K562 (cell line): Measurements from ENCODE around the gene PSMA5. TPM values are rescaled to one million over a fixed set of nuclear protein-coding genes. Genes with fewer than 3 reads are reported as not detected.

ENCODE experiments used
- BRD4 ChIP-seq: fragments of 200-600 bp; sonication (generic); IDR thresholded peaks from 2 replicates; pipeline ENCODE4 v1.6.1; 2017; ENCODE audit warnings: inconsistent platforms
- CBX3 ChIP-seq, 2 experiments: IDR thresholded peaks; 1 replicate in 1 of 2; 2 replicates in 1 of 2; pipeline ENCODE4 v1.6.1; 2012; ENCODE audit warnings: inconsistent platforms in 2 of 2, low read length in 2 of 2, borderline replicate concordance in 1 of 2, control low read depth in 1 of 2
- DDX20 ChIP-seq: fragments of 450-650 bp; IDR thresholded peaks from 2 replicates; pipeline ENCODE4 v1.6.1; 2016; ENCODE audit warnings: missing genetic modification characterization, low read depth, mild to moderate bottlenecking, missing compliant biosample characterization, moderate library complexity
- HNRNPK ChIP-seq: fragments of 200-400 bp; formaldehyde crosslinking; IDR thresholded peaks from one replicate; pipeline ENCODE4 v1.6.1; 2018; ENCODE audit warnings: mild to moderate bottlenecking, low read depth, low read length; ENCODE audit not compliant: poor library complexity, severe bottlenecking
- JUND ChIP-seq, 2 experiments: IDR thresholded peaks; 2 replicates in 1 of 2; 3 replicates in 1 of 2; pipeline ENCODE4 v1.6.1; 2011; ENCODE audit warnings: borderline replicate concordance in 2 of 2, low read depth in 2 of 2, low read length in 2 of 2, improper control_type of control experiment in 1 of 2, missing biosample characterization in 1 of 2, missing genetic modification characterization in 1 of 2, missing genetic modification reagents in 1 of 2
- MED1 ChIP-seq: sonication (generic); formaldehyde crosslinking; IDR thresholded peaks from 2 replicates; pipeline ENCODE4 v1.8.1; 2023; ENCODE audit warnings: missing genetic modification reagents, borderline replicate concordance
- MTF1 ChIP-seq: fragments of 250-450 bp; sonication (Bioruptor Pico); IDR thresholded peaks from 2 replicates; pipeline ENCODE4 v1.9.0; 2021; ENCODE audit warnings: moderate library complexity, mild to moderate bottlenecking, inconsistent platforms, borderline replicate concordance
- NCOA6 ChIP-seq: fragments of 450-650 bp; IDR thresholded peaks from 2 replicates; pipeline ENCODE4 v1.6.1; 2017; ENCODE audit warnings: mild to moderate bottlenecking
- RBM34 ChIP-seq: fragments of 200-400 bp; formaldehyde crosslinking; IDR thresholded peaks from 2 replicates; pipeline ENCODE4 v1.6.1; 2018; ENCODE audit warnings: low read length, borderline replicate concordance; ENCODE audit not compliant: insufficient read depth
- RFX1 ChIP-seq: fragments of 450-650 bp; IDR thresholded peaks from 2 replicates; pipeline ENCODE4 v1.6.1; 2016; ENCODE audit warnings: mild to moderate bottlenecking, moderate library complexity
- SMAD3 ChIP-seq: fragments of 450-650 bp; formaldehyde crosslinking; conservative IDR thresholded peaks from 2 replicates; pipeline ENCODE4 v1.4.0; 2020; ENCODE audit warnings: mild to moderate bottlenecking
- SOX6 ChIP-seq: fragments of 450-650 bp; IDR thresholded peaks from 2 replicates; pipeline ENCODE4 v1.6.1; 2014; ENCODE audit warnings: mild to moderate bottlenecking
- SP2 ChIP-seq: IDR thresholded peaks from 2 replicates; pipeline ENCODE4 v1.6.1; 2011; ENCODE audit warnings: mild to moderate bottlenecking, low read depth, low read length, moderate library complexity; ENCODE audit not compliant: poor library complexity, severe bottlenecking; ENCODE audit errors: extremely low read depth
- ZNF134 ChIP-seq: fragments of 250-450 bp; sonication (Bioruptor Pico); conservative IDR thresholded peaks from 2 replicates; pipeline ENCODE4 v1.4.0; 2020
- polyA plus RNA-seq, 8 experiments: library from polyadenylated mRNA; depleted of rRNA in 4 of 8; stranded (reverse) in 5 of 8; unstranded in 3 of 8; fragments of >200 nt; fragmentation: Nextera tagmentation in 2 of 8; fragmentation: Illumina TruSeq in 1 of 8; extraction: Ambion mirVana in 2 of 8; extraction: Trizol in 1 of 8; gene quantifications; 2 replicates each; pipeline versions ENCODE4 v1.2.1 to v1.2.3, GENCODE V29; 2011 to 2014; ENCODE audit warnings: inconsistent platforms in 1 of 8, missing spikeins in 1 of 8
- total RNA-seq, 7 experiments: library from RNA; depleted of rRNA in 6 of 7; stranded (reverse); fragments of >200 nt in 6 of 7; fragmentation: Illumina TruSeq in 2 of 7; extraction: Trizol in 2 of 7; gene quantifications; 2 replicates each; pipeline versions ENCODE4 v1.2.1 to v1.2.3, GENCODE V29; 2011 to 2021; ENCODE audit warnings: low replicate concordance in 1 of 7
- TF ChIP-seq, protein P1 (sequence below): fragments of 250-450 bp; sonication (Bioruptor Pico); IDR thresholded peaks from 2 replicates; pipeline ENCODE4 v1.8.0; 2022; ENCODE audit warnings: inconsistent platforms
- TF ChIP-seq, protein P2 (sequence below): fragments of 250-450 bp; sonication (Bioruptor Pico); IDR thresholded peaks from 2 replicates; pipeline ENCODE4 v1.8.0; 2022; ENCODE audit warnings: moderate library complexity, mild to moderate bottlenecking, inconsistent platforms
- TF ChIP-seq, protein P3 (sequence below): fragments of 450-650 bp; IDR thresholded peaks from 2 replicates; pipeline ENCODE4 v1.6.1; 2014; ENCODE audit warnings: low read depth, mild to moderate bottlenecking, moderate library complexity, borderline replicate concordance
- TF ChIP-seq, protein P4 (sequence below): fragments of 450-650 bp; IDR thresholded peaks from 2 replicates; pipeline ENCODE4 v1.7.1; 2018; ENCODE audit warnings: mild to moderate bottlenecking, low read depth; ENCODE audit not compliant: partially characterized antibody

Gene PSMA5
- total and polyA plus RNA-seq, 9 of the 15 experiments (the other 6 are each of a cell fraction or from before 2014, with no cell fraction given): 82.6 to 542 (median 287) TPM

DNA sequence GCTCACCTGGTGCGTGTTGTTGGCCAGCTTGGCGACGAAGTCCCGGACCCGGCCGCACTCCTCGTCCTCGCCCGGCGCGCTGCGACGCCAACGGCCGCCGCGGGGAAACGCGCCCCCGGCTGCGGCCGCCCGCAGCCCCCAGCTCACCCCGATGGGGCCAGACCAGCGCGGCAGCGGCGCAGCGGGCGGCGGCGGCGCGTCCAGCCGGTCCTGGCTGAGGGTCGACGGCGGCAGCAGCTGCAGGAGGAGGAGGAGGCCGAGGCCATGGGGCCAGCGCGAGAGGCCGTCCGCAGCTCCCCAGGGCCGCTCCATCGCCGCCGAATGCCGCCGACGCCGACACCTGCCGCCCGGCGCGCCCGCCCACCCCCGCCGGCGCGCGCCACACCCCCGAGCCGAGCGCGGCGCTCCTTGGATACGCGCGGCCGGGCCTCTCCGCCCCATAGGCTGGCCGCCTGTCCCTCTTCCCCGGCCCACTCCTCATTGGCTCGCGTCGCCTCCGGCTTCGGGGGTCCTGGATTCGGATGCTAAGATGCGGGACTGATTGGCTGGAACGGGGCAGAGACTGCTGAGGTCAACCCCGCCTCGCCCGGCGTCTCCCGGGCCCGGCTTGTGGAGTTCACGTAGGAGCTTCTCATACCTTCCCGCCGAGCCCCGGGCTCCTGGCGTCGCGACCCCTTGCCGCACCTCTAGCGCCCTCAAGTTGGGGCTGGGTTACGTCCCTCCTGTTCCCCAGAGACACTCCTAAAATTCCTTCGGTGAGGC, 28.5 kb downstream of the PSMA5 start, which contains the start of gene SORT1 (continued):
- no peak for TF ChIP-seq MTF1 (CRISPR knock-in tag)
- TF ChIP-seq MED1 (CRISPR knock-in tag): no peak
- TF ChIP-seq SP2: peak; percentile 83
- TF ChIP-seq SOX6: peak; percentile 29; the same call in 1 of the 2 replicates
- TF ChIP-seq, protein P1, sequence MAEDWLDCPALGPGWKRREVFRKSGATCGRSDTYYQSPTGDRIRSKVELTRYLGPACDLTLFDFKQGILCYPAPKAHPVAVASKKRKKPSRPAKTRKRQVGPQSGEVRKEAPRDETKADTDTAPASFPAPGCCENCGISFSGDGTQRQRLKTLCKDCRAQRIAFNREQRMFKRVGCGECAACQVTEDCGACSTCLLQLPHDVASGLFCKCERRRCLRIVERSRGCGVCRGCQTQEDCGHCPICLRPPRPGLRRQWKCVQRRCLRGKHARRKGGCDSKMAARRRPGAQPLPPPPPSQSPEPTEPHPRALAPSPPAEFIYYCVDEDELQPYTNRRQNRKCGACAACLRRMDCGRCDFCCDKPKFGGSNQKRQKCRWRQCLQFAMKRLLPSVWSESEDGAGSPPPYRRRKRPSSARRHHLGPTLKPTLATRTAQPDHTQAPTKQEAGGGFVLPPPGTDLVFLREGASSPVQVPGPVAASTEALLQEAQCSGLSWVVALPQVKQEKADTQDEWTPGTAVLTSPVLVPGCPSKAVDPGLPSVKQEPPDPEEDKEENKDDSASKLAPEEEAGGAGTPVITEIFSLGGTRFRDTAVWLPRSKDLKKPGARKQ (CRISPR knock-in tag): no peak
- TF ChIP-seq, protein P2, sequence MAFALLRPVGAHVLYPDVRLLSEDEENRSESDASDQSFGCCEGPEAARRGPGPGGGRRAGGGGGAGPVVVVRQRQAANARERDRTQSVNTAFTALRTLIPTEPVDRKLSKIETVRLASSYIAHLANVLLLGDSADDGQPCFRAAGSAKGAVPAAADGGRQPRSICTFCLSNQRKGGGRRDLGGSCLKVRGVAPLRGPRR (CRISPR knock-in tag): no peak
- TF ChIP-seq JUND (IDR thresholded peaks at IDR 0.05; ENCODE audit: borderline replicate concordance, low read depth, low read length): no peak
- TF ChIP-seq JUND (tag; IDR thresholded peaks at IDR 0.05; ENCODE audit: borderline replicate concordance, low read depth, low read length): no peak
- TF ChIP-seq NCOA6: no peak
- TF ChIP-seq DDX20 (tag): no peak
- TF ChIP-seq CBX3 (IDR thresholded peaks at IDR 0.05; ENCODE audit: borderline replicate concordance in 1 of 2, low read length in 2 of 2): no peak
- no peak for TF ChIP-seq RBM34
- no peak for TF ChIP-seq ZNF134
- TF ChIP-seq BRD4: no peak
- TF ChIP-seq SMAD3 (CRISPR knock-in tag): no peak
- peak; percentile 46; the same call in 1 of the 2 replicates for TF ChIP-seq RFX1
- TF ChIP-seq HNRNPK: no peak
- TF ChIP-seq, protein P3, sequence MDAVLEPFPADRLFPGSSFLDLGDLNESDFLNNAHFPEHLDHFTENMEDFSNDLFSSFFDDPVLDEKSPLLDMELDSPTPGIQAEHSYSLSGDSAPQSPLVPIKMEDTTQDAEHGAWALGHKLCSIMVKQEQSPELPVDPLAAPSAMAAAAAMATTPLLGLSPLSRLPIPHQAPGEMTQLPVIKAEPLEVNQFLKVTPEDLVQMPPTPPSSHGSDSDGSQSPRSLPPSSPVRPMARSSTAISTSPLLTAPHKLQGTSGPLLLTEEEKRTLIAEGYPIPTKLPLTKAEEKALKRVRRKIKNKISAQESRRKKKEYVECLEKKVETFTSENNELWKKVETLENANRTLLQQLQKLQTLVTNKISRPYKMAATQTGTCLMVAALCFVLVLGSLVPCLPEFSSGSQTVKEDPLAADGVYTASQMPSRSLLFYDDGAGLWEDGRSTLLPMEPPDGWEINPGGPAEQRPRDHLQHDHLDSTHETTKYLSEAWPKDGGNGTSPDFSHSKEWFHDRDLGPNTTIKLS: no peak; the same call in 1 of the 2 replicates
- TF ChIP-seq, protein P4, sequence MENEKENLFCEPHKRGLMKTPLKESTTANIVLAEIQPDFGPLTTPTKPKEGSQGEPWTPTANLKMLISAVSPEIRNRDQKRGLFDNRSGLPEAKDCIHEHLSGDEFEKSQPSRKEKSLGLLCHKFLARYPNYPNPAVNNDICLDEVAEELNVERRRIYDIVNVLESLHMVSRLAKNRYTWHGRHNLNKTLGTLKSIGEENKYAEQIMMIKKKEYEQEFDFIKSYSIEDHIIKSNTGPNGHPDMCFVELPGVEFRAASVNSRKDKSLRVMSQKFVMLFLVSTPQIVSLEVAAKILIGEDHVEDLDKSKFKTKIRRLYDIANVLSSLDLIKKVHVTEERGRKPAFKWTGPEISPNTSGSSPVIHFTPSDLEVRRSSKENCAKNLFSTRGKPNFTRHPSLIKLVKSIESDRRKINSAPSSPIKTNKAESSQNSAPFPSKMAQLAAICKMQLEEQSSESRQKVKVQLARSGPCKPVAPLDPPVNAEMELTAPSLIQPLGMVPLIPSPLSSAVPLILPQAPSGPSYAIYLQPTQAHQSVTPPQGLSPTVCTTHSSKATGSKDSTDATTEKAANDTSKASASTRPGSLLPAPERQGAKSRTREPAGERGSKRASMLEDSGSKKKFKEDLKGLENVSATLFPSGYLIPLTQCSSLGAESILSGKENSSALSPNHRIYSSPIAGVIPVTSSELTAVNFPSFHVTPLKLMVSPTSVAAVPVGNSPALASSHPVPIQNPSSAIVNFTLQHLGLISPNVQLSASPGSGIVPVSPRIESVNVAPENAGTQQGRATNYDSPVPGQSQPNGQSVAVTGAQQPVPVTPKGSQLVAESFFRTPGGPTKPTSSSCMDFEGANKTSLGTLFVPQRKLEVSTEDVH: no peak
